ENCODE data around the gene PSMC3.

Gene PSMC3

DNA sequence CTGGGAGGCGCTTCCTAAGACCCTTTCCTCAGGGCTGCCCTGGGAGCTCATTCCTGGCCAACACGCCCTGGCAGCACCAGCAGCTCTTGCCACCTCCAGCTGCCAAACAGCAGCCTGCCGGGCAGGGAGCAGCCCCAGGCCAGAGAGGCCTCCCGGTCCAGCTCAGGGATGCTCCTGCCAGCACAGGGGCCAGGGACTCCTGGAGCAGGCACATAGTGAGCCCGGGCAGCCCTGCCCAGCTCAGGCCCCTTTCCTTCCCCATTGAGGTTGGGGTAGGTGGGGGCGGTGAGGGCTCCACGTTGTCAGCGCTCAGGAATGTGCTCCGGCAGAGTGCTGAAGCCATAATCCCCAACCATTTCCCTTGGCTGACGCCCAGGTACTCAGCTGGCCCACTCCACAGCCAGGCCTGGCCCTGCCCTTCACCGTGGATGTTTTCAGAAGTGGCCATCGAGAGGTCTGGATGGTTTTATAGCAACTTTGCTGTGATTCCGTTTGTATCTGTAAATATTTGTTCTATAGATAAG, 10.2 kb downstream of the PSMC3 start:
- H3K4me3 ChIP-seq (IDR thresholded peaks at IDR 0.05; ENCODE audit: insufficient read depth, low read depth, low read length): no peak overlapping the region
- H3K4me1 ChIP-seq (ENCODE audit: low read depth, poor library complexity, severe bottlenecking): no peaks in the 10 kb centered on the region
- no peaks in the 10 kb centered on the region for H3K27me3 ChIP-seq (ENCODE audit: insufficient read depth, low read depth)
- TF ChIP-seq, protein P1, sequence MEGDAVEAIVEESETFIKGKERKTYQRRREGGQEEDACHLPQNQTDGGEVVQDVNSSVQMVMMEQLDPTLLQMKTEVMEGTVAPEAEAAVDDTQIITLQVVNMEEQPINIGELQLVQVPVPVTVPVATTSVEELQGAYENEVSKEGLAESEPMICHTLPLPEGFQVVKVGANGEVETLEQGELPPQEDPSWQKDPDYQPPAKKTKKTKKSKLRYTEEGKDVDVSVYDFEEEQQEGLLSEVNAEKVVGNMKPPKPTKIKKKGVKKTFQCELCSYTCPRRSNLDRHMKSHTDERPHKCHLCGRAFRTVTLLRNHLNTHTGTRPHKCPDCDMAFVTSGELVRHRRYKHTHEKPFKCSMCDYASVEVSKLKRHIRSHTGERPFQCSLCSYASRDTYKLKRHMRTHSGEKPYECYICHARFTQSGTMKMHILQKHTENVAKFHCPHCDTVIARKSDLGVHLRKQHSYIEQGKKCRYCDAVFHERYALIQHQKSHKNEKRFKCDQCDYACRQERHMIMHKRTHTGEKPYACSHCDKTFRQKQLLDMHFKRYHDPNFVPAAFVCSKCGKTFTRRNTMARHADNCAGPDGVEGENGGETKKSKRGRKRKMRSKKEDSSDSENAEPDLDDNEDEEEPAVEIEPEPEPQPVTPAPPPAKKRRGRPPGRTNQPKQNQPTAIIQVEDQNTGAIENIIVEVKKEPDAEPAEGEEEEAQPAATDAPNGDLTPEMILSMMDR (conservative IDR thresholded peaks at IDR 0.05; ENCODE audit: low read depth, low read length): no peak
- no peak overlapping the region for H3K9ac ChIP-seq
- peaks cover 10% of the 10 kb centered on the region; the same call in 1 of the 2 replicates for H3K36me3 ChIP-seq (ENCODE audit: insufficient read depth)
- no peak overlapping the region for H3K27ac ChIP-seq
- no peaks in the 10 kb centered on the region for H4K20me1 ChIP-seq (ENCODE audit: insufficient read depth)
- H3K4me2 ChIP-seq: no peak overlapping the region
- no peaks in the 10 kb centered on the region for H3K79me2 ChIP-seq (ENCODE audit: insufficient read depth, low read depth)
- H2AFZ ChIP-seq (ENCODE audit: low read depth): no peak overlapping the region

DNA sequence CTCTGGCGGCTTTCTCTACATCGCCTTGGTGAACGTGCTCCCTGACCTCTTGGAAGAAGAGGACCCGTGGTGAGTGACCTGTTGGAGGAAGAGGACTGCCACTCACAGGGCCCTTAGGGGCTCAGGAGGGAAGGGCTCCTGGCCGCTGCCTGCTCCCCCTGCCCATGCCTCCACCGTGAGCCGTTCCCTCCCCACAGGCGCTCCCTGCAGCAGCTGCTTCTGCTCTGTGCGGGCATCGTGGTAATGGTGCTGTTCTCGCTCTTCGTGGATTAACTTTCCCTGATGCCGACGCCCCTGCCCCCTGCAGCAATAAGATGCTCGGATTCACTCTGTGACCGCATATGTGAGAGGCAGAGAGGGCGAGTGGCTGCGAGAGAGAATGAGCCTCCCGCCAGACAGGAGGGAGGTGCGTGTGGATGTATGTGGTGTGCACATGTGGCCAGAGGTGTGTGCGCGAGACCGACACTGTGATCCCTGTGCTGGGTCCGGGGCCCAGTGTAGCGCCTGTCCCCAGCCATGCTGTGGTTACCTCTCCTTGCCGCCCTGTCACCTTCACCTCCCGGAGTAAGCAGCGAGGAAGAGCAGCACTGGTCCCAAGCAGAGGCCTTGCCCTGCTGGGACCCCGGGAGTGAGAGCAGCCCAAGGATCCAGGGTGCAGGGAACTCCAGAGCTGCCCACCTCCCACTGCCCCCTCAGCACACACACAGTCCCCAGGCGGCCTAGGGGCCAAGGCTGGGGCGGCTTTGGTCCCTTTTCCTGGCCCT, 11.0 kb downstream of the PSMC3 start:
- H3K4me1 ChIP-seq (ENCODE audit: low read depth, poor library complexity, severe bottlenecking): no peaks in the 10 kb centered on the region
- H3K27ac ChIP-seq: no peak overlapping the region
- H3K9ac ChIP-seq: no peak overlapping the region
- no peaks in the 10 kb centered on the region for H4K20me1 ChIP-seq (ENCODE audit: insufficient read depth)
- no peaks in the 10 kb centered on the region for H3K27me3 ChIP-seq (ENCODE audit: insufficient read depth, low read depth)
- no peak overlapping the region for H3K4me3 ChIP-seq (IDR thresholded peaks at IDR 0.05; ENCODE audit: insufficient read depth, low read depth, low read length)
- H3K4me2 ChIP-seq: no peak overlapping the region
- H3K79me2 ChIP-seq (ENCODE audit: insufficient read depth, low read depth): no peaks in the 10 kb centered on the region
- no peak overlapping the region for H2AFZ ChIP-seq (ENCODE audit: low read depth)
- TF ChIP-seq, protein P1 (conservative IDR thresholded peaks at IDR 0.05; ENCODE audit: low read depth, low read length): no peak
- H3K36me3 ChIP-seq (ENCODE audit: insufficient read depth): peaks cover 5% of the 10 kb centered on the region; the same call in 1 of the 2 replicates

DNA sequence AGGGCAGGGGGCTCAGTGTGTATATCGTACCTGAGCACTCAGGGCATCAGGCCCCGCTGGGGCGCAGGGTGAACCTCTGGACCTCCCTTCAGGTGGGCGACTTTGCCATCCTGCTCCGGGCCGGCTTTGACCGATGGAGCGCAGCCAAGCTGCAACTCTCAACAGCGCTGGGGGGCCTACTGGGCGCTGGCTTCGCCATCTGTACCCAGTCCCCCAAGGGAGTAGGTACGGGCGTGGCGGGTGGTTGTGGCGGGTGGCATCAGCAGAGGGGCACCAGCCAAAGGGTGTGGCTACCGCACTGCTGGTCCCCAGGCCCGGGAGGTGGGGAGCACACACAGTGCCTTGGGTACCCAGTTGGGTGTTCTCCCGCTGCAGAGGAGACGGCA, 11.6 kb downstream of the PSMC3 start:
- no peaks in the 10 kb centered on the region for H4K20me1 ChIP-seq (ENCODE audit: insufficient read depth)
- H3K4me1 ChIP-seq (ENCODE audit: low read depth, poor library complexity, severe bottlenecking): no peaks in the 10 kb centered on the region
- no peak overlapping the region for H3K9ac ChIP-seq
- H3K36me3 ChIP-seq (ENCODE audit: insufficient read depth): no peaks in the 10 kb centered on the region
- no peak overlapping the region for H3K4me2 ChIP-seq
- H3K27me3 ChIP-seq (ENCODE audit: insufficient read depth, low read depth): no peaks in the 10 kb centered on the region
- no peak overlapping the region for H2AFZ ChIP-seq (ENCODE audit: low read depth)
- TF ChIP-seq, protein P1 (conservative IDR thresholded peaks at IDR 0.05; ENCODE audit: low read depth, low read length): no peak
- no peaks in the 10 kb centered on the region for H3K79me2 ChIP-seq (ENCODE audit: insufficient read depth, low read depth)
- no peak overlapping the region for H3K27ac ChIP-seq
- no peak overlapping the region for H3K4me3 ChIP-seq (IDR thresholded peaks at IDR 0.05; ENCODE audit: insufficient read depth, low read depth, low read length)

DNA sequence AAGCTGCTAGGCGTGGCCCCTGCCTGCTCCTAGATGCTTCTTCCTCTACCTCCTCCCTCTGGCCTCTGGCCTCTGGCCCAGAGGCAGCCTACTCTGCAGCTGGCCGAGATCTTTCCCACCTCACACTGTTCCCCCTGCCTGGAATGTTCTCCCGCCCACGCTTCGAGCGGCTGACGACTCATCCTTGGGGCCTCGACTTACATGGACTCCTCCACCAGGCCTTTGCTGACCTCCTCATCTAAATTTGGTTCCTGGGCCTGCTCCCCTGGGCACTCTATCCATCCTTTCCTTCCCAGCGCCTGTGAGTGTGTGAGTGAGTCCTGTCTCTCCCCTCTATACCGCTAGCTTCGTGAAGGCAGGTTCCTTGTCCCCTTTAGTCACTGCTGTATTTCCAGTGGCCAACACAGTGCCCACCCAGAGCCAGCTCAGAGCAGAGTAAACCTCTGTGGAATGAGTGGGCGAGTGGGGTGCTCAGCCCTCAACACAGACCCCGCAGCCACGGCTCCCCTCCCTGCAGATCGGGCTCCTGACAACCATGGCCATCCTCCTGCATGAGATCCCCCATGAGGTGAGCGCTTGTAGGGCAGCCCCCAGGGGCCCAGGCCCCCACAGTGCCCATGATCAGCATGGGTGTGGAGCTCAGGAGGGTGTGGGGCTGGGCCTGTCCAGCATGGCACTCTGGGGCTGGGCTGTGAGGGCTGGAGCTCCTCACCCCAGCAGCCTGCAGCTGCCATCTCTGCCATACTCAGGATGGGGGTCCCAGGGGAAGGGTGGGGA, 12.1 kb downstream of the PSMC3 start:
- Histone ChIP-seq H3K27ac (no peak overlapping the region), H2AFZ (ENCODE audit: low read depth) (no peak overlapping the region), H3K4me3 (IDR thresholded peaks at IDR 0.05; ENCODE audit: insufficient read depth, low read depth, low read length) (no peak overlapping the region), H3K4me1 (ENCODE audit: low read depth, poor library complexity, severe bottlenecking) (no peaks in the 10 kb centered on the region), H3K36me3 (ENCODE audit: insufficient read depth) (no peaks in the 10 kb centered on the region), H3K79me2 (ENCODE audit: insufficient read depth, low read depth) (no peaks in the 10 kb centered on the region), H3K9ac (no peak overlapping the region), H4K20me1 (ENCODE audit: insufficient read depth) (no peaks in the 10 kb centered on the region), H3K27me3 (ENCODE audit: insufficient read depth, low read depth) (no peaks in the 10 kb centered on the region), H3K4me2 (no peak overlapping the region)
- TF ChIP-seq, protein P1 (conservative IDR thresholded peaks at IDR 0.05; ENCODE audit: low read depth, low read length): no peak

Data from KMS-11 (cell line).